ENCODE measurements around the gene BDKRB2. TPM values are rescaled to one million over a fixed set of nuclear protein-coding genes. Genes with fewer than 3 reads are reported as not detected.

Gene BDKRB2
- total RNA-seq, 1 donor from 2014 or later, result 0.15 TPM

DNA sequence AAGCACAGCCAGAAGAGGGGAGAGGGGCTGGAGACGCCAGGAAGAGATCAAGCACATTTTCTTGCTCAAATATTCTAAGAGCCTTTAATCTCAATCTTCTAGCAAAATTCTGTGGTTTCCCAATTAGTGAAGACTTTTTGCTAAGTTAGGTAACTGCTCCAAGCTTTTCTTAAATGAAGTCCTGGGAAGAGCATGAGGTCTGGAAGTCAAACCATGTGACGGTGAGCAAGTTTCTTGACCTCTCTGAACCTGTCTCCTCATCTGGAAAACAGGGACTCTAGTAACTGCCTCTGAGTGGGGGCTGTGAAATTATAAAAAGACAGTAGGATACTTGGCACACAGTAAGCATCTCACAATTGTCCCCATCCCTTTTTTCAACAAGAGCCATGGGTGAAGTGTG, 75.5 kb downstream of the BDKRB2 start:
- no peak for TF ChIP-seq CTCF (IDR thresholded peaks at IDR 0.05; ENCODE audit: unreplicated experiment)
- H3K27me3 Mint-ChIP-seq (ENCODE audit: unreplicated experiment), result peaks cover 2% of the 10 kb centered on the region
- no peaks in the 10 kb centered on the region for H3K9me3 Mint-ChIP-seq (ENCODE audit: unreplicated experiment)
- peaks cover 4% of the 10 kb centered on the region for H3K36me3 Mint-ChIP-seq (ENCODE audit: low read depth, unreplicated experiment)
- peaks cover 3% of the 10 kb centered on the region for H3K4me1 Mint-ChIP-seq (ENCODE audit: unreplicated experiment)
- H3K27ac Mint-ChIP-seq (ENCODE audit: unreplicated experiment), result no peak overlapping the region
- DNase-seq (ENCODE audit: low spot score), result no peak
- H3K4me3 Mint-ChIP-seq (ENCODE audit: unreplicated experiment), result no peak overlapping the region

DNA sequence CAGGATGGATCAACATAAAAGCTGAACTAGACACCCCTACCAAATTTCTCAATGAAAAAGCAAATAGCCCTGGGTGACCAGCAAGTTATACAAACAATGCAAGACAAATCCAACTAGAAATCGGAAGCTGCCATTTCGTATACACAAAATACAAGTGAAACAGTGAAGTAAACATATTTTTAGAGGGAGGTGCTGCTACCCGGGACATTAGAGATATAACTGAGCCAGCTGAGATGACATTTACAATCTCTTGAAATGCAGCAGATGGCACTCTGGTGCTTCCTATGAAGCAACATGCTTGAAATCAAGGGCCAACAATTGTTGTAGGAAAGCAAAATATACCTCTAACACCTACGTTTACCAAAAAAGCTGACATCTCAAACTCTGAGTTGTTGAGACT, 76.8 kb downstream of the BDKRB2 start:
- Mint-ChIP-seq H3K9me3 (ENCODE audit: unreplicated experiment) (no peaks in the 10 kb centered on the region), H3K27me3 (ENCODE audit: unreplicated experiment) (peaks cover 2% of the 10 kb centered on the region), H3K4me3 (ENCODE audit: unreplicated experiment) (no peak overlapping the region), H3K27ac (ENCODE audit: unreplicated experiment) (no peak overlapping the region), H3K4me1 (ENCODE audit: unreplicated experiment) (peaks cover 3% of the 10 kb centered on the region), H3K36me3 (ENCODE audit: low read depth, unreplicated experiment) (peaks cover 4% of the 10 kb centered on the region)
- no peak for DNase-seq (ENCODE audit: low spot score)
- no peak for TF ChIP-seq CTCF (IDR thresholded peaks at IDR 0.05; ENCODE audit: unreplicated experiment)

DNA sequence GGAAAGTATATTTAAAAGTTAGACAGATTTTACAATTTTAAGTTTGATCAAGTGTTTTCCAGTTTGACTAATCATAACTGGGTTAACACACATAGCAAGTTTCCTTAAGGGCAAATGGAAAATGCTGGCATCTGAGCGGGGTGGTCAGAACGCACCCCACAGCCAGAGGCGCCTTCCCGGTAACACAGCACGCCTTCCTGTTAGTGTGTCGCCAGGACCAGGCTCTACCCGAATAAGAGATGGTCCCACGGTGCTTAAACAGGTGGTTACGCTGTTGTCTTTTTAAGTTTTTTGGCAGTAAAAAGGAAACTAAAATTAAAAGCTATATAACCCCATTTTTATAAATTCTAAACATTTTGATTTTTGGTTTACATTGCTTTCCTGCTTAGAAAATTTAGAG, 79.4 kb downstream of the BDKRB2 start:
- TF ChIP-seq CTCF (IDR thresholded peaks at IDR 0.05; ENCODE audit: unreplicated experiment), result no peak
- H3K27ac Mint-ChIP-seq (ENCODE audit: unreplicated experiment), result no peak overlapping the region
- no peak for DNase-seq (ENCODE audit: low spot score)
- H3K27me3 Mint-ChIP-seq (ENCODE audit: unreplicated experiment), result peaks cover 2% of the 10 kb centered on the region
- H3K9me3 Mint-ChIP-seq (ENCODE audit: unreplicated experiment), result no peaks in the 10 kb centered on the region
- peaks cover 3% of the 10 kb centered on the region for H3K4me1 Mint-ChIP-seq (ENCODE audit: unreplicated experiment)
- no peak overlapping the region for H3K4me3 Mint-ChIP-seq (ENCODE audit: unreplicated experiment)
- no peaks in the 10 kb centered on the region for H3K36me3 Mint-ChIP-seq (ENCODE audit: low read depth, unreplicated experiment)

DNA sequence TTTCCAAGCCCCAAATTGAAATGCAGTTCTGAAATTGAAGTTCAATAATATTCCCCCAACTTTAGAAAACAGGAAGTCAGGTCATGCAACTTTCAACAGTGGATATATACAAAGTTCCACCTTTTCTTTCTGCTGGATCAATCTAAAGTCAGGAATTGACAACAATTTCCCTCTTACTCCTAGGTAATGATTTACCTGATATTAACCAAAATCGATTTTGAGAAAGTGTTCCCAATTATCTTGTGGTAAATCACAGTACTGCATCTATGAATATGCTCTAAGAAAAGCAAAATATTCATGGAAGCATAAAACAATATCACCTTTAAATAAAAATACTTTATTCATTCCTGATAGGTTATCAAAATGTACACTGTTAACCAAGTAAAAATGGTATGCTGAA, 79.8 kb downstream of the BDKRB2 start:
- no peak for TF ChIP-seq CTCF (IDR thresholded peaks at IDR 0.05; ENCODE audit: unreplicated experiment)
- no peak for DNase-seq (ENCODE audit: low spot score)
- H3K27ac Mint-ChIP-seq (ENCODE audit: unreplicated experiment), result no peak overlapping the region
- H3K9me3 Mint-ChIP-seq (ENCODE audit: unreplicated experiment), result no peaks in the 10 kb centered on the region
- H3K36me3 Mint-ChIP-seq (ENCODE audit: low read depth, unreplicated experiment), result no peaks in the 10 kb centered on the region
- H3K4me1 Mint-ChIP-seq (ENCODE audit: unreplicated experiment), result peaks cover 3% of the 10 kb centered on the region
- H3K4me3 Mint-ChIP-seq (ENCODE audit: unreplicated experiment), result no peak overlapping the region
- H3K27me3 Mint-ChIP-seq (ENCODE audit: unreplicated experiment), result peaks cover 2% of the 10 kb centered on the region

DNA sequence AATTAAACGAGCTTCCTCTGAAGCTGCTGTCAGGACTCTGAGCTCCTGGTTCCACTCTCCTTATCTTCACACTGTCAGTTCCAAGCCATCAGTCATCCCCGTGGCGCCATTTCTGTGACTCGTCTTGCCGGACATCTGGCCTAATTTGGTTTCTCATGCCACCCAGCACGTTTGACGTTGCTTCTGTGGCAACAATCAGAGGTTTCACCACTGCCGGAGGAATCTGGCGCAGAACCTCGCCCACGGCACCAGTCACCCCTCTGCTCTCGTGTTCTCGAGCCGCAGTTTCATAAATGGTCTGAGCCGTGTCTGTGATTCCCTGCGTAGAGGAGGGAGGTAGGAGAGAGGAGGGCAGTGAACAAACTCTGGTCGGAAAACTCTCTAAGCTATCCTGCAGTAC, 81.0 kb downstream of the BDKRB2 start:
- Mint-ChIP-seq H3K9me3 (ENCODE audit: unreplicated experiment) (no peaks in the 10 kb centered on the region), H3K36me3 (ENCODE audit: low read depth, unreplicated experiment) (no peaks in the 10 kb centered on the region), H3K4me3 (ENCODE audit: unreplicated experiment) (no peak overlapping the region), H3K4me1 (ENCODE audit: unreplicated experiment) (peaks cover 3% of the 10 kb centered on the region), H3K27me3 (ENCODE audit: unreplicated experiment) (no peaks in the 10 kb centered on the region), H3K27ac (ENCODE audit: unreplicated experiment) (no peak overlapping the region)
- no peak for DNase-seq (ENCODE audit: low spot score)
- TF ChIP-seq CTCF (IDR thresholded peaks at IDR 0.05; ENCODE audit: unreplicated experiment), result no peak
